GM23338 (cell line): ENCODE measurements around the gene PRCC. TPM values are rescaled to one million over a fixed set of nuclear protein-coding genes. Genes with fewer than 3 reads are reported as not detected.

Experiments
- ATAC-seq: fragments of 200-7000 bp; cut with Tn5 transposase; 3 replicates; pipeline ENCODE4 v1.9.1; 2020
- DNase-seq: peaks from one replicate; pipeline ENCODE4 v3.0.0-alpha.2; 2015; ENCODE audit warnings: low spot score
- H2AFZ ChIP-seq: fragments of 200-600 bp; sonication (generic); 2 replicates; pipeline ENCODE4 v1.8.0; 2016; ENCODE audit warnings: antibody characterized with exemption, mild to moderate bottlenecking, moderate library complexity
- H3F3A ChIP-seq: fragments of 200-600 bp; sonication (generic); replicated peaks from 2 replicates; pipeline ENCODE4 v1.8.0; 2017; ENCODE audit warnings: antibody characterized with exemption, mixed run types, low read depth
- H3K27ac ChIP-seq: fragments of 200-600 bp; sonication (generic); 2 replicates; pipeline ENCODE4 v1.6.1; 2016; ENCODE audit warnings: low read depth
- H3K27me3 ChIP-seq: fragments of 200-600 bp; sonication (generic); 2 replicates; pipeline ENCODE4 v1.8.0; 2016; ENCODE audit warnings: mild to moderate bottlenecking, mixed run types, moderate library complexity; ENCODE audit not compliant: insufficient read depth
- H3K36me3 ChIP-seq: fragments of 200-600 bp; sonication (generic); 2 replicates; pipeline ENCODE4 v1.8.0; 2016; ENCODE audit warnings: mild to moderate bottlenecking; ENCODE audit not compliant: insufficient read depth
- H3K4me1 ChIP-seq: fragments of 200-600 bp; sonication (generic); 2 replicates; pipeline ENCODE4 v1.8.0; 2016; ENCODE audit warnings: mild to moderate bottlenecking, moderate library complexity; ENCODE audit not compliant: insufficient read depth
- H3K4me2 ChIP-seq: fragments of 200-600 bp; sonication (generic); 2 replicates; pipeline ENCODE4 v1.7.1; 2017; ENCODE audit warnings: mixed run types
- H3K4me3 ChIP-seq: fragments of 200-600 bp; sonication (generic); 2 replicates; pipeline ENCODE4 v1.6.1; 2016; ENCODE audit warnings: mixed run types
- H3K79me2 ChIP-seq: fragments of 200-600 bp; sonication (generic); replicated peaks from 2 replicates; pipeline ENCODE4 v1.8.0; 2017; ENCODE audit warnings: mild to moderate bottlenecking; ENCODE audit not compliant: insufficient read depth
- H3K9me2 ChIP-seq: fragments of 200-600 bp; sonication (generic); 2 replicates; pipeline ENCODE4 v1.8.0; 2017; ENCODE audit not compliant: insufficient read depth
- H4K20me1 ChIP-seq: fragments of 200-600 bp; sonication (generic); replicated peaks from 2 replicates; pipeline ENCODE4 v1.8.0; 2017; ENCODE audit warnings: mild to moderate bottlenecking; ENCODE audit not compliant: insufficient read depth
- H3K27ac Mint-ChIP-seq: 2 replicates; pipeline ENCODE4 v1.8.0; 2020; ENCODE audit warnings: inconsistent platforms, mild to moderate bottlenecking, moderate library complexity, mixed read lengths
- H3K27me3 Mint-ChIP-seq: 3 replicates; pipeline ENCODE4 v1.8.0; 2022; ENCODE audit warnings: low read depth, mild to moderate bottlenecking, moderate library complexity, mixed read lengths, inconsistent platforms; ENCODE audit not compliant: insufficient read depth, poor library complexity
- H3K36me3 Mint-ChIP-seq: 3 replicates; pipeline ENCODE4 v1.8.0; 2021; ENCODE audit warnings: low read depth, mild to moderate bottlenecking, inconsistent platforms, moderate library complexity, mixed read lengths
- H3K4me1 Mint-ChIP-seq: 3 replicates; pipeline ENCODE4 v1.8.0; 2020; ENCODE audit warnings: mild to moderate bottlenecking, inconsistent platforms, mixed read lengths
- H3K4me3 Mint-ChIP-seq: 3 replicates; pipeline ENCODE4 v1.8.0; 2021; ENCODE audit warnings: moderate library complexity, mild to moderate bottlenecking, inconsistent platforms, mixed read lengths
- H3K9me3 Mint-ChIP-seq: 3 replicates; pipeline ENCODE4 v1.8.0; 2020; ENCODE audit warnings: moderate library complexity, mild to moderate bottlenecking, inconsistent platforms, mixed read lengths
- CREB1 ChIP-seq: fragments of 250-450 bp; sonication (Bioruptor Pico); IDR thresholded peaks from 2 replicates; pipeline ENCODE4 v1.5.0; 2020; ENCODE audit warnings: low read depth, mild to moderate bottlenecking, moderate library complexity
- CTCF ChIP-seq, 2 experiments: fragments of 200-600 bp in 1 of 2; sonication (generic) in 1 of 2; conservative IDR thresholded peaks; 2 replicates each; pipeline versions ENCODE4 v1.5.1 to v1.6.1; 2016 to 2017; ENCODE audit warnings: antibody characterized with exemption in 2 of 2, low read depth in 2 of 2, mild to moderate bottlenecking in 2 of 2, moderate library complexity in 1 of 2
- EZH2phosphoT487 ChIP-seq: fragments of 200-600 bp; sonication (generic); IDR thresholded peaks from one replicate; pipeline ENCODE4 v1.8.1; 2018; ENCODE audit warnings: antibody characterized with exemption; ENCODE audit not compliant: unreplicated experiment
- JUNB ChIP-seq: IDR thresholded peaks from one replicate; pipeline ENCODE4 v1.6.1; 2016; ENCODE audit warnings: antibody characterized with exemption; ENCODE audit not compliant: unreplicated experiment
- NANOG ChIP-seq: IDR thresholded peaks from 2 replicates; pipeline ENCODE4 v1.6.1; 2016; ENCODE audit warnings: antibody characterized with exemption, borderline replicate concordance
- STAT1 ChIP-seq: IDR thresholded peaks from one replicate; pipeline ENCODE4 v1.6.1; 2016; ENCODE audit warnings: antibody characterized with exemption; ENCODE audit not compliant: unreplicated experiment
- ZNF114 ChIP-seq: fragments of 250-450 bp; sonication (Bioruptor Pico); IDR thresholded peaks from 2 replicates; pipeline ENCODE4 v1.5.0; 2020; ENCODE audit warnings: mild to moderate bottlenecking, moderate library complexity
- ZNF331 ChIP-seq: fragments of 250-450 bp; sonication (Bioruptor Pico); IDR thresholded peaks from 2 replicates; pipeline ENCODE4 v1.5.0; 2020; ENCODE audit warnings: low read depth, mild to moderate bottlenecking, moderate library complexity
- polyA plus RNA-seq: library from polyadenylated mRNA; unstranded; fragments of >200 nt; fragmentation: Nextera tagmentation; extraction: Ambion mirVana; gene quantifications from 2 replicates; pipeline ENCODE4 v1.2.1, GENCODE V29; 2016
- total RNA-seq: library from RNA; depleted of rRNA; stranded (reverse); fragments of >200 nt; shearing (Covaris generic); gene quantifications from 2 replicates; pipeline ENCODE4 v1.2.3, GENCODE V29; 2014
- TF ChIP-seq, protein P1 (sequence below): IDR thresholded peaks from one replicate; pipeline ENCODE4 v1.6.1; 2018; ENCODE audit warnings: antibody characterized with exemption; ENCODE audit not compliant: unreplicated experiment
- TF ChIP-seq, protein P2 (sequence below): IDR thresholded peaks from 2 replicates; pipeline ENCODE4 v1.6.1; 2016; ENCODE audit warnings: antibody characterized with exemption
- TF ChIP-seq, protein P3 (sequence below): fragments of 250-450 bp; sonication (Bioruptor Pico); IDR thresholded peaks from 2 replicates; pipeline ENCODE4 v1.5.0; 2020; ENCODE audit warnings: mild to moderate bottlenecking, moderate library complexity

Gene PRCC
- total and polyA plus RNA-seq, 2 experiments from 2014 or later = 66.2 to 72.9 TPM

DNA sequence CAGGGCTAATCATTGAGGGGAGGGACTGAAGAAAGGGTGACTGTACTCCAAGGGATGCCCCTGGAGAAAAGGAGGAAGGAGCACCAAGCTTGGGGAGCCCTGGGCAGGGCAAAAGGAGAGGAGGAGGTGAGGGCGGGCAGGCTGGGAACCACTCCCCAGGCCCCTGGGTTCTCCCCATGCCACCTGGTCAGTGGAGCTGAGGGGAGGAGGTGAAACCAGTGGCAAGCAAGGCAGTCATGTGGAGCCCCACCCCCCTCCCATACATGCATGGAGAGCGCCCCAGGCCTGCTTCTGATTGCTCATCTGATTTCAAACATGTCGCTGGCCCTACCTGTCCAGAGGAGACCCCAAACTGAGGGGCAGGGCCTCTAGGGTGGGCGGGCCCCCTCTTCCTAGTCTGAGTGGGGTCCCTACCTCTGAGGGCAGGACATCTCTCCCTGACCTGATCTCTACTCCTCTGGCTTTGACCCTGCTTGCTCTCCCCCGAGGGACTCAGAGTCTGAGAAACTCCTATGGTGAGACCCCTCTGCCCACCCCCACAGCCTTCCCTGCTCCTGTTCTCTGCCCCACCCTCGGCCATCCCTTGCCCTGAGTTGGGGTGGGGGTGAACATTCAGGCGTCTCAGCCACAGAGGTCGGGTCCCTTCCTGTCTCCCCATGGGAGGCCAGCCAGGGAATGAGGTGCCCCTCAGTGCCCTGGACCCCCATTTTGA is 73.0 kb downstream of the PRCC start (continued):
- TF ChIP-seq, protein P1, sequence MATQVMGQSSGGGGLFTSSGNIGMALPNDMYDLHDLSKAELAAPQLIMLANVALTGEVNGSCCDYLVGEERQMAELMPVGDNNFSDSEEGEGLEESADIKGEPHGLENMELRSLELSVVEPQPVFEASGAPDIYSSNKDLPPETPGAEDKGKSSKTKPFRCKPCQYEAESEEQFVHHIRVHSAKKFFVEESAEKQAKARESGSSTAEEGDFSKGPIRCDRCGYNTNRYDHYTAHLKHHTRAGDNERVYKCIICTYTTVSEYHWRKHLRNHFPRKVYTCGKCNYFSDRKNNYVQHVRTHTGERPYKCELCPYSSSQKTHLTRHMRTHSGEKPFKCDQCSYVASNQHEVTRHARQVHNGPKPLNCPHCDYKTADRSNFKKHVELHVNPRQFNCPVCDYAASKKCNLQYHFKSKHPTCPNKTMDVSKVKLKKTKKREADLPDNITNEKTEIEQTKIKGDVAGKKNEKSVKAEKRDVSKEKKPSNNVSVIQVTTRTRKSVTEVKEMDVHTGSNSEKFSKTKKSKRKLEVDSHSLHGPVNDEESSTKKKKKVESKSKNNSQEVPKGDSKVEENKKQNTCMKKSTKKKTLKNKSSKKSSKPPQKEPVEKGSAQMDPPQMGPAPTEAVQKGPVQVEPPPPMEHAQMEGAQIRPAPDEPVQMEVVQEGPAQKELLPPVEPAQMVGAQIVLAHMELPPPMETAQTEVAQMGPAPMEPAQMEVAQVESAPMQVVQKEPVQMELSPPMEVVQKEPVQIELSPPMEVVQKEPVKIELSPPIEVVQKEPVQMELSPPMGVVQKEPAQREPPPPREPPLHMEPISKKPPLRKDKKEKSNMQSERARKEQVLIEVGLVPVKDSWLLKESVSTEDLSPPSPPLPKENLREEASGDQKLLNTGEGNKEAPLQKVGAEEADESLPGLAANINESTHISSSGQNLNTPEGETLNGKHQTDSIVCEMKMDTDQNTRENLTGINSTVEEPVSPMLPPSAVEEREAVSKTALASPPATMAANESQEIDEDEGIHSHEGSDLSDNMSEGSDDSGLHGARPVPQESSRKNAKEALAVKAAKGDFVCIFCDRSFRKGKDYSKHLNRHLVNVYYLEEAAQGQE = no peak
- TF ChIP-seq STAT1 (no peak), ZNF114 (CRISPR knock-in tag) (no peak), CTCF (conservative IDR thresholded peaks at IDR 0.05; ENCODE audit: low read depth in 2 of 2) (no peak), CREB1 (CRISPR knock-in tag) (no peak), NANOG (no peak), JUNB (no peak)
- TF ChIP-seq, protein P2, sequence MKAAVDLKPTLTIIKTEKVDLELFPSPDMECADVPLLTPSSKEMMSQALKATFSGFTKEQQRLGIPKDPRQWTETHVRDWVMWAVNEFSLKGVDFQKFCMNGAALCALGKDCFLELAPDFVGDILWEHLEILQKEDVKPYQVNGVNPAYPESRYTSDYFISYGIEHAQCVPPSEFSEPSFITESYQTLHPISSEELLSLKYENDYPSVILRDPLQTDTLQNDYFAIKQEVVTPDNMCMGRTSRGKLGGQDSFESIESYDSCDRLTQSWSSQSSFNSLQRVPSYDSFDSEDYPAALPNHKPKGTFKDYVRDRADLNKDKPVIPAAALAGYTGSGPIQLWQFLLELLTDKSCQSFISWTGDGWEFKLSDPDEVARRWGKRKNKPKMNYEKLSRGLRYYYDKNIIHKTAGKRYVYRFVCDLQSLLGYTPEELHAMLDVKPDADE = no peak

DNA sequence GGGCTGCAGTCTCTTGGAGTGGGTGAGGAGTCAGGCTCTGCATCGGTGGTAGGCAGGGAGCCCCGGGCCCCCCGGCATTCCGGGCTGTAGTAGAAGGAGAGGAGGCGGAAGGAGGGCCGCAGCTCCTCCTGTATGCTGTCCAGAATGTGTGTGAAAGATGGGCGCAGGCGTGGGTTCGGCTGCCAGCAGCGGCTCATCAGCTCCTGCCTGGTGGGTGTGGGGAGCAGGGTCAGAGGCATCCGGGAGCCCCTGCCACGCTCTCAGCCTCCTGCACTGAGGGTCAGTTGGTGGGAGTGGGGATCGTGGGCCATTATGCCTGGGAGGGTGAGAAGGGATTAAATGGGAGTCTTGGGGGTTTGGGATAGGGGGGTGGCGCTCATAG is 73.6 kb downstream of the PRCC start:
- Mint-ChIP-seq H3K36me3 (no peaks in the 10 kb centered on the region), H3K9me3 (no peaks in the 10 kb centered on the region), H3K27me3 (peaks cover 54% of the 10 kb centered on the region), H3K27ac (no peak overlapping the region), H3K4me1 (peaks cover 19% of the 10 kb centered on the region), H3K4me3 (no peak overlapping the region)
- DNase-seq = no peak
- Histone ChIP-seq H2AFZ (no peak overlapping the region), H3K9me2 (no peaks in the 10 kb centered on the region), H3K79me2 (no peaks in the 10 kb centered on the region), H3K4me3 (no peak overlapping the region), H3F3A (no peaks in the 10 kb centered on the region), H3K4me1 (peaks cover 13% of the 10 kb centered on the region; the same call in 1 of the 2 replicates), H3K4me2 (no peak overlapping the region), H3K27me3 (peaks cover 63% of the 10 kb centered on the region), H3K36me3 (no peaks in the 10 kb centered on the region), H4K20me1 (no peaks in the 10 kb centered on the region; the same call in 1 of the 2 replicates), H3K27ac (no peak overlapping the region)
- no peak for ATAC-seq
- TF ChIP-seq ZNF114 (CRISPR knock-in tag) (no peak), EZH2phosphoT487 (no peak), STAT1 (no peak), ZNF331 (CRISPR knock-in tag) (no peak), CREB1 (CRISPR knock-in tag) (no peak)
- TF ChIP-seq, protein P3, sequence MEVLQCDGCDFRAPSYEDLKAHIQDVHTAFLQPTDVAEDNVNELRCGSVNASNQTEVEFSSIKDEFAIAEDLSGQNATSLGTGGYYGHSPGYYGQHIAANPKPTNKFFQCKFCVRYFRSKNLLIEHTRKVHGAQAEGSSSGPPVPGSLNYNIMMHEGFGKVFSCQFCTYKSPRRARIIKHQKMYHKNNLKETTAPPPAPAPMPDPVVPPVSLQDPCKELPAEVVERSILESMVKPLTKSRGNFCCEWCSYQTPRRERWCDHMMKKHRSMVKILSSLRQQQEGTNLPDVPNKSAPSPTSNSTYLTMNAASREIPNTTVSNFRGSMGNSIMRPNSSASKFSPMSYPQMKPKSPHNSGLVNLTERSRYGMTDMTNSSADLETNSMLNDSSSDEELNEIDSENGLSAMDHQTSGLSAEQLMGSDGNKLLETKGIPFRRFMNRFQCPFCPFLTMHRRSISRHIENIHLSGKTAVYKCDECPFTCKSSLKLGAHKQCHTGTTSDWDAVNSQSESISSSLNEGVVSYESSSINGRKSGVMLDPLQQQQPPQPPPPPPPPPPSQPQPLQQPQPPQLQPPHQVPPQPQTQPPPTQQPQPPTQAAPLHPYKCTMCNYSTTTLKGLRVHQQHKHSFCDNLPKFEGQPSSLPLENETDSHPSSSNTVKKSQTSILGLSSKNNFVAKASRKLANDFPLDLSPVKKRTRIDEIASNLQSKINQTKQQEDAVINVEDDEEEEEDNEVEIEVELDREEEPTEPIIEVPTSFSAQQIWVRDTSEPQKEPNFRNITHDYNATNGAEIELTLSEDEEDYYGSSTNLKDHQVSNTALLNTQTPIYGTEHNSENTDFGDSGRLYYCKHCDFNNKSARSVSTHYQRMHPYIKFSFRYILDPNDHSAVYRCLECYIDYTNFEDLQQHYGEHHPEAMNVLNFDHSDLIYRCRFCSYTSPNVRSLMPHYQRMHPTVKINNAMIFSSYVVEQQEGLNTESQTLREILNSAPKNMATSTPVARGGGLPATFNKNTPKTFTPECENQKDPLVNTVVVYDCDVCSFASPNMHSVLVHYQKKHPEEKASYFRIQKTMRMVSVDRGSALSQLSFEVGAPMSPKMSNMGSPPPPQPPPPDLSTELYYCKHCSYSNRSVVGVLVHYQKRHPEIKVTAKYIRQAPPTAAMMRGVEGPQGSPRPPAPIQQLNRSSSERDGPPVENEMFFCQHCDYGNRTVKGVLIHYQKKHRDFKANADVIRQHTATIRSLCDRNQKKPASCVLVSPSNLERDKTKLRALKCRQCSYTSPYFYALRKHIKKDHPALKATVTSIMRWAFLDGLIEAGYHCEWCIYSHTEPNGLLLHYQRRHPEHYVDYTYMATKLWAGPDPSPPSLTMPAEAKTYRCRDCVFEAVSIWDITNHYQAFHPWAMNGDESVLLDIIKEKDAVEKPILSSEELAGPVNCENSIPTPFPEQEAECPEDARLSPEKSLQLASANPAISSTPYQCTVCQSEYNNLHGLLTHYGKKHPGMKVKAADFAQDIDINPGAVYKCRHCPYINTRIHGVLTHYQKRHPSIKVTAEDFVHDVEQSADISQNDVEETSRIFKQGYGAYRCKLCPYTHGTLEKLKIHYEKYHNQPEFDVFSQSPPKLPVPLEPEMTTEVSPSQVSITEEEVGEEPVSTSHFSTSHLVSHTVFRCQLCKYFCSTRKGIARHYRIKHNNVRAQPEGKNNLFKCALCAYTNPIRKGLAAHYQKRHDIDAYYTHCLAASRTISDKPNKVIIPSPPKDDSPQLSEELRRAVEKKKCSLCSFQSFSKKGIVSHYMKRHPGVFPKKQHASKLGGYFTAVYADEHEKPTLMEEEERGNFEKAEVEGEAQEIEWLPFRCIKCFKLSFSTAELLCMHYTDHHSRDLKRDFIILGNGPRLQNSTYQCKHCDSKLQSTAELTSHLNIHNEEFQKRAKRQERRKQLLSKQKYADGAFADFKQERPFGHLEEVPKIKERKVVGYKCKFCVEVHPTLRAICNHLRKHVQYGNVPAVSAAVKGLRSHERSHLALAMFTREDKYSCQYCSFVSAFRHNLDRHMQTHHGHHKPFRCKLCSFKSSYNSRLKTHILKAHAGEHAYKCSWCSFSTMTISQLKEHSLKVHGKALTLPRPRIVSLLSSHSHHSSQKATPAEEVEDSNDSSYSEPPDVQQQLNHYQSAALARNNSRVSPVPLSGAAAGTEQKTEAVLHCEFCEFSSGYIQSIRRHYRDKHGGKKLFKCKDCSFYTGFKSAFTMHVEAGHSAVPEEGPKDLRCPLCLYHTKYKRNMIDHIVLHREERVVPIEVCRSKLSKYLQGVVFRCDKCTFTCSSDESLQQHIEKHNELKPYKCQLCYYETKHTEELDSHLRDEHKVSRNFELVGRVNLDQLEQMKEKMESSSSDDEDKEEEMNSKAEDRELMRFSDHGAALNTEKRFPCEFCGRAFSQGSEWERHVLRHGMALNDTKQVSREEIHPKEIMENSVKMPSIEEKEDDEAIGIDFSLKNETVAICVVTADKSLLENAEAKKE (CRISPR knock-in tag) = no peak
